GM12873 (cell line): Measurements from ENCODE around the gene RAMACL.

Experiments
- CTCF ChIP-seq: IDR thresholded peaks from 2 replicates; pipeline ENCODE4 v1.5.1; 2012; ENCODE audit warnings: low read depth, mild to moderate bottlenecking, moderate library complexity, low read length, control low read depth; ENCODE audit not compliant: insufficient read depth; ENCODE audit errors: missing control alignments

Gene RAMACL

GRCh38 chr6:166615059-166615770 is 28.7 kb upstream of the RAMACL start:
- no peak for TF ChIP-seq CTCF

- no peak for TF ChIP-seq CTCF
Measured at GRCh38 chr6:166614589-166614988, 28.1 kb upstream of the RAMACL start.

GRCh38 chr6:166614171-166614583 is 27.7 kb upstream of the RAMACL start:
- no peak for TF ChIP-seq CTCF

GRCh38 chr6:166613027-166613426 is 26.5 kb upstream of the RAMACL start:
- TF ChIP-seq CTCF = no peak

- TF ChIP-seq CTCF = no peak
Measured at GRCh38 chr6:166612471-166612881, 26.0 kb upstream of the RAMACL start.

GRCh38 chr6:166611631-166612030 is 25.2 kb upstream of the RAMACL start:
- TF ChIP-seq CTCF = no peak

GRCh38 chr6:166610069-166610468 is 23.6 kb upstream of the RAMACL start:
- TF ChIP-seq CTCF = no peak

- no peak for TF ChIP-seq CTCF
Measured at GRCh38 chr6:166608774-166609173, 22.3 kb upstream of the RAMACL start.
